HFF-Myc (cell line): ENCODE data around the gene BCL2L12.

Experiments
- DNase-seq: peaks from one replicate; pipeline ENCODE4 v3.0.0-alpha.2; 2011; ENCODE audit warnings: low read depth; ENCODE audit errors: extremely low read depth
- H3K4me3 ChIP-seq: replicated peaks from 2 replicates; pipeline ENCODE4 v1.5.1; 2011; ENCODE audit warnings: low read depth, mild to moderate bottlenecking, control low read depth, low read length
- CTCF ChIP-seq: IDR thresholded peaks from 2 replicates; pipeline ENCODE4 v1.5.1; 2012; ENCODE audit warnings: mild to moderate bottlenecking, low read depth, low read length, control low read depth; ENCODE audit errors: missing control alignments

BCL2L12 gene

DNA sequence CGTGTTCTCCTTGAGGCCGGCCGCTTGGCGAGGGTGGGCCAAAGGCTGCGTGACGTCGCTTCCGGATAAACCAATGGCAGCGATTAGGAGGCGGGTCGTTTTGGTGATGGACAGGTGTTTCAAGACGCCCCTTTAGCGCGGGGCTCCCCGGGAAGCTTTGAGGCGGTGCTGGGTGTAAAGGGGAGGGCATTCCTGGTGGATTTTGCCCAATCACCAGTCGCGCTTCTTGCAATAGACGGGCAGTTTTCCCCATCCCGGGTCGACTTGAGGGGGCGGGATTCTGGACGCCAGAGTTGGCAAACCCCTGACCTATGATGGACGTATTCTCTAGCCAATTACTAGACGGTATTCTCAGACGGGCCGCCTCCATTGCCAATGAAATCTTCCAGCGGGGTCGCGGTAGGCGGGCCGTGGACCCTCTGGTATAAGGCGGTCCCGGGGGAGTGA, 11.1 kb downstream of the BCL2L12 start:
- DNase-seq = peak; percentile 100
- TF ChIP-seq CTCF = no peak
- H3K4me3 ChIP-seq = peak overlapping the region; percentile 99

GRCh38 chr19:49677231-49677900, 11.6 kb downstream of the BCL2L12 start, which contains the start of gene PRMT1:
Gene PRMT1, plus strand, starts transcription at chr19:49677271. Its CDS starts 10 bp downstream, at chr19:49677281.
- TF ChIP-seq CTCF = no peak
- no peak for DNase-seq
- H3K4me3 ChIP-seq = peak within 1 kb of the TSS; percentile 99

DNA sequence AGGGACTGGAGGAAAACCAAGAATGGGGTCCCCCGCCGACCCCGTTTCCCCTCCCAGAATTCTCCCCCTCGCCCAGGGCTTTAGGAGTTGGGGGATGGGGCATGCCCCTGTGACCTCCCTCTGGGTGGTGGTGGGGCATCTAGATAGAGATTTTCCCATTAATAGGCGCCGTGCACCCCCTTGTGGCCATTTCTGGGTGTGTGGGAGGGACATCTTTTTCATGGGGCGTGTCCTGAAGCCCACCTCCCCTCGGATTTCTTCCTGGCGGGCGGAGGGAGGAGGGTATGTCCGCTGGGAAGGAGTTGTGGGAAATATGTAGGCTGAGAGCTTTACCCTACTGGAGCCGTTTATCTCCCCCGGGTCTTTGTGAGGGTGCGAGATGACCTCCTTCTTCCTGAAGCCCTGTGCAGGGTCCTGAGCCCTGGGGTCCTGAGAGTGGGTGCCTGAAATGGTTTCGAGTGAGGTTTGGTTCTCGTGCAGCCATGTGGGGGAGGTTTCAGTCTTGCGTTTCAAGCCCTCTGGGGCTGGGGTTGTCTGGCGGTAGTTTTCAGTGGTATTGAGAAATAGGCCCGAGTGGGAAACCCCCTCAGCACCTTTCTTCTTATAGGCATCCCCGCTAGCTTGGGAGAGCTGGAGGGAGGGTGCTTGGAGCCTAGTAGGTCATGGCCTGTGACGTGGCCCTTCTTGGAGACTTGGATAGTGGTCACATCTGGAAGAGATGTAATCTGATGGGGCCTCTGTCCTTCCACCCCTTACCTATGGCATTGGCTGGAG, 12.4 kb downstream of the BCL2L12 start:
- no peak for DNase-seq
- peak; percentile 64 for TF ChIP-seq CTCF
- peak overlapping the region; percentile 99 for H3K4me3 ChIP-seq

DNA sequence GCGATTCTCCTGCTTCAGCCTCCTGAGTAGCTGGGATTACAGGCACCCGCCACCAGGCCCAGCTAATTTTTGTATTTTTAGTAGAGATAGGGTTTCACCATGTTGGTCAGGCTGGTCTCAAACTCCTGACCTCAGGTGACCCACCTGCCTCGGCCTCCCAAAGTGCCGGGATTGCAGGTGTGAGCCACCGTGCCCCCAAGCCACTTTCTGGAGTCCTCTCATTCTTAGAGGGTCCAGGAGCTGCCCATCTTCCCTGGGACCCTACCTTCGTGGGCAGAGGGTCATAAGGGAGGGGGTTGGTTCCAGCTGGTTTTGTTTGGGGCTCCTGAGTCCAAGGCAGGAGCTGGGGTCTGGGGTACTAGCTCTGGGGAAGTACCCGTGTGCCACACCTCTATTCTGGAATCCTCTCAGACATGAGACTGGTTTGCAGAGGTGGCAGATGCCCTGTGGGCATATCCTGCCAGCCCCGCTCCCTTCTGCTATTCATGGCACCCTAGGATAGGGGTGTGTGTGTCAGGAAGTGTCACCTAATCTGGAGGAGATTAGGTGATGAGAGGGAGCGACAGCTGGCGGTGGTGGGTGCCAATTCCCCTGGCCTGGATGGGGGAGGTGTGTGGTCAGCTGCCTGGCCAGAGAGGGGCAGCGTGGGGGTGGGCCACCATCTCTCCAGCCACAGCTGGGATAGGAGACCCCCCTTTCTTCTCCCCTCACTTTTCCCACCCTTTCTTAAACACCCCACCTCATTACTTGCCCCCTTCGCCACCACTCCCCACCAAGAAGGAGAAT, 13.4 kb downstream of the BCL2L12 start:
- peak overlapping the region; percentile 99 for H3K4me3 ChIP-seq
- TF ChIP-seq CTCF = no peak
- DNase-seq = no peak

GRCh38 chr19:49679771-49680413, 14.2 kb downstream of the BCL2L12 start:
- no peak for DNase-seq
- TF ChIP-seq CTCF = no peak
- peak overlapping the region; percentile 99 for H3K4me3 ChIP-seq

DNA sequence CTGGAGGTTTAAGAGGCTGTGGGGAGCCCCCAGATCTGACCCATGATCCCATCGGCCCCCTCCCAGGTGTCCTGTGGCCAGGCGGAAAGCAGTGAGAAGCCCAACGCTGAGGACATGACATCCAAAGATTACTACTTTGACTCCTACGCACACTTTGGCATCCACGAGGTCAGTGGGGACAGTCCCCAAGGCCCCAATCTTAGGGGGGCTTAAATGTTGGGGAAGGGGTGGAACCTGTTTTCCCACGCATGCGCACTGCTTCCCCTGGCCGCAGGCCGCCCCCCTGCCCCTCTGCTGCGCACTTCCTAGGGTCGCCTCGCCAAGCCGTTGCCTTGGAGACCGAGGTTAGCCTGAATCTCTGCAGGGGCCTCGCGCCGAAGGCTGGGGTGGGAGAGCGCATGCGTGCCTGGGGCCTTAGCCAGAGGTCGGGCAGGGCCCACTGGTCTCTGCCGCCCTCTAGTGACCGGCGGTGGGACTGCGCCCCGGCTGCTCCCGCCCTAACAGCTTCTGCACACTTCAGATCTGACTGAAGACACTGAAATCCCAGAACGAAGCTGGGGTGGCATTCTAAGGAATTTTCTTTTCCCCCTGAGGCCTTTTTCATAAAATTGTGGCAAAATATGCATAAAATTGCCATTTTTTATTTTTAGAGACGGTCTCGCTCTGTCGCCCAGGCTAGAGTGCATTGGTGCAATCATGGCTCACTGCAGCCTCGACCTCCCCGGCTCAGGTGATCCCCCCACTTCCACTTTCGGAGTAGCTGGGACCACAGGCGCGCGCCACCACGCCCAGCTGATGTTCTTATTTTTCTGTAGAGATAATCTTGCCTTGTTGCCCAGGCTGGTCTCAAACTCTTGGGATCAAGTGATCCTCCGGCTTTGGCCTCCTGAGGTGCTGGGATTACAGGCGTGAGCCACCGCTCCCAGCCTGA, 15.0 kb downstream of the BCL2L12 start:
- DNase-seq = no peak
- peak overlapping the region; percentile 99 for H3K4me3 ChIP-seq
- peak; percentile 99 for TF ChIP-seq CTCF
